NOMO-1 treated with dmso at 0.1 percent for 144 hours (cell line): ENCODE measurements around the gene ANXA8L1.
"Not testable (repeated sequence)": the region's sequence is repeated elsewhere in the genome, so short reads cannot be mapped to it uniquely, and the experiment has no call there.

Source experiments
- DNase-seq: peaks from one replicate; lab custom pipeline; 2025; ENCODE audit not compliant: unreplicated experiment; lab: John Stamatoyannopoulos, UW

The ANXA8L1 gene

GRCh38 chr10:46375406-46375805, at the start of gene ANXA8L1:
ANXA8L1 (plus strand) TSS chr10:46375776; CDS start chr10:46375852, 76 bp downstream.
- DNase-seq: not testable (repeated sequence)

GRCh38 chr10:46326066-46326465, 49.5 kb upstream of the ANXA8L1 start:
- DNase-seq: no peak

- DNase-seq: no peak
These were observed 48.6 kb upstream of the ANXA8L1 start for GRCh38 chr10:46326971-46327370.

GRCh38 chr10:46327685-46328084, 47.9 kb upstream of the ANXA8L1 start:
- DNase-seq: no peak

GRCh38 chr10:46328853-46329689, 46.5 kb upstream of the ANXA8L1 start:
- no peak for DNase-seq

- no peak for DNase-seq
These were observed 45.9 kb upstream of the ANXA8L1 start for GRCh38 chr10:46329690-46330016.

GRCh38 chr10:46330894-46331293, 44.7 kb upstream of the ANXA8L1 start:
- DNase-seq: no peak

GRCh38 chr10:46365484-46365883, 10.1 kb upstream of the ANXA8L1 start:
- not testable (repeated sequence) for DNase-seq

- not testable (repeated sequence) for DNase-seq
These were observed 8.4 kb upstream of the ANXA8L1 start for GRCh38 chr10:46367209-46367608.

GRCh38 chr10:46367666-46368240, 7.8 kb upstream of the ANXA8L1 start:
- DNase-seq: not testable (repeated sequence)

- not testable (repeated sequence) for DNase-seq
These were observed 6.6 kb upstream of the ANXA8L1 start for GRCh38 chr10:46368956-46369355.

- DNase-seq: not testable (repeated sequence)
These were observed 1.2 kb upstream of the ANXA8L1 start for GRCh38 chr10:46374410-46374809.

GRCh38 chr10:46377022-46377421, 1.4 kb downstream of the ANXA8L1 start:
- not testable (repeated sequence) for DNase-seq

- DNase-seq: not testable (repeated sequence)
These were observed 2.1 kb downstream of the ANXA8L1 start for GRCh38 chr10:46377651-46378050.

GRCh38 chr10:46378108-46378507, 2.5 kb downstream of the ANXA8L1 start:
- DNase-seq: not testable (repeated sequence)

GRCh38 chr10:46379233-46379848, 3.8 kb downstream of the ANXA8L1 start:
- not testable (repeated sequence) for DNase-seq

GRCh38 chr10:46385858-46386257, 10.3 kb downstream of the ANXA8L1 start:
- not testable (repeated sequence) for DNase-seq

- DNase-seq: not testable (repeated sequence)
These were observed 11.1 kb downstream of the ANXA8L1 start for GRCh38 chr10:46386694-46387093.

GRCh38 chr10:46387309-46387902, 11.8 kb downstream of the ANXA8L1 start:
- DNase-seq: not testable (repeated sequence)

GRCh38 chr10:46391422-46391821, 15.8 kb downstream of the ANXA8L1 start:
- DNase-seq: not testable (repeated sequence)

- DNase-seq: not testable (repeated sequence)
These were observed 21.1 kb downstream of the ANXA8L1 start for GRCh38 chr10:46396441-46397279.
